Neural cell (in vitro differentiated cells): ENCODE data around the gene DPP6.
"Not testable (repeated sequence)": the region's sequence is repeated elsewhere in the genome, so short reads cannot be mapped to it uniquely, and the experiment has no call there.

Experiments
- POLR2AphosphoS5 ChIP-seq: IDR thresholded peaks from 2 replicates; pipeline ENCODE4 v1.6.1; 2012
- TF ChIP-seq, protein P1 (sequence below): fragments of 450-650 bp; IDR thresholded peaks from 2 replicates; pipeline ENCODE4 v1.5.1; 2014; ENCODE audit warnings: antibody characterized with exemption, mild to moderate bottlenecking, moderate library complexity; ENCODE audit not compliant: poor library complexity, severe bottlenecking

DNA sequence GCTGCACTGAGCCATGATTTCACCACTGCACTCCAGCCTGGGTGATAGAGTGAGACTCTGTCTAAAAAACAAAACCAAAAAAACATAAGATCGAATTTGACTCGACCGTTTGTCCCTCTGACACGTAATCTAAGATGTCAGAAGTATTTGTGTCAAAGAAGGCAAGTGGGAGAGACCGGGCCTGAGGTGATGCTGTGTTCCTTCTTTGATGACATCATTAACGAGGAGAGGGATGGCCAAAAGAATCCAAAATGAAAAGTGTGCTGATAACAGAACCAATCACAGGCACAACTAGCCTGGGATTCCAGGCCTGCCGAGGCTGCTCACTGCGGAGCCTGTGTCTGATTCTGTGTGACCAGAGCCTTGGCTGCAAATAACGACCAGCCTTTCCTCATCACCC is 52.9 kb downstream of the DPP6 start:
- not testable (repeated sequence) for TF ChIP-seq POLR2AphosphoS5
- TF ChIP-seq, protein P1, sequence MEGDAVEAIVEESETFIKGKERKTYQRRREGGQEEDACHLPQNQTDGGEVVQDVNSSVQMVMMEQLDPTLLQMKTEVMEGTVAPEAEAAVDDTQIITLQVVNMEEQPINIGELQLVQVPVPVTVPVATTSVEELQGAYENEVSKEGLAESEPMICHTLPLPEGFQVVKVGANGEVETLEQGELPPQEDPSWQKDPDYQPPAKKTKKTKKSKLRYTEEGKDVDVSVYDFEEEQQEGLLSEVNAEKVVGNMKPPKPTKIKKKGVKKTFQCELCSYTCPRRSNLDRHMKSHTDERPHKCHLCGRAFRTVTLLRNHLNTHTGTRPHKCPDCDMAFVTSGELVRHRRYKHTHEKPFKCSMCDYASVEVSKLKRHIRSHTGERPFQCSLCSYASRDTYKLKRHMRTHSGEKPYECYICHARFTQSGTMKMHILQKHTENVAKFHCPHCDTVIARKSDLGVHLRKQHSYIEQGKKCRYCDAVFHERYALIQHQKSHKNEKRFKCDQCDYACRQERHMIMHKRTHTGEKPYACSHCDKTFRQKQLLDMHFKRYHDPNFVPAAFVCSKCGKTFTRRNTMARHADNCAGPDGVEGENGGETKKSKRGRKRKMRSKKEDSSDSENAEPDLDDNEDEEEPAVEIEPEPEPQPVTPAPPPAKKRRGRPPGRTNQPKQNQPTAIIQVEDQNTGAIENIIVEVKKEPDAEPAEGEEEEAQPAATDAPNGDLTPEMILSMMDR = not testable (repeated sequence)
